Keratinocyte (primary cell): Measurements from ENCODE around the gene LTV1. TPM values are rescaled to one million over a fixed set of nuclear protein-coding genes. Genes with fewer than 3 reads are reported as not detected.
"Not testable (repeated sequence)": the region's sequence is repeated elsewhere in the genome, so short reads cannot be mapped to it uniquely, and the experiment has no call there.

ENCODE experiments used
- DNase-seq: peaks from one replicate; pipeline ENCODE4 v3.0.0-alpha.2; 2011; ENCODE audit warnings: low read depth, missing footprints, low spot score
- FAIRE-seq: peaks from 2 replicates; lab custom pipeline; 2011; peaks lifted over from hg19 to GRCh38; lab: Jason Lieb, UNC
- H2AFZ ChIP-seq: 2 replicates; pipeline ENCODE4 v1.6.0; 2012; ENCODE audit warnings: low read length, control low read depth, inconsistent platforms; ENCODE audit not compliant: control insufficient read depth
- H3K27ac ChIP-seq: 2 replicates; pipeline ENCODE4 v1.5.1; 2011; ENCODE audit warnings: low read length; ENCODE audit not compliant: control insufficient read depth, insufficient read depth
- H3K27me3 ChIP-seq: 3 replicates; pipeline ENCODE4 v1.6.0; 2011; ENCODE audit warnings: low read length; ENCODE audit not compliant: control insufficient read depth, insufficient read depth; ENCODE audit errors: extremely low read depth
- H3K36me3 ChIP-seq, 2 experiments: 2 replicates in 1 of 2; 3 replicates in 1 of 2; pipeline ENCODE4 v1.5.1; 2011; ENCODE audit warnings: low read length in 2 of 2, mild to moderate bottlenecking in 1 of 2; ENCODE audit not compliant: control insufficient read depth in 2 of 2, insufficient read depth in 2 of 2; ENCODE audit errors: extremely low read depth in 1 of 2
- H3K4me1 ChIP-seq: 3 replicates; pipeline ENCODE4 v1.5.1; 2011; ENCODE audit warnings: low read length; ENCODE audit not compliant: control insufficient read depth, insufficient read depth; ENCODE audit errors: extremely low read depth
- H3K4me2 ChIP-seq: 3 replicates; pipeline ENCODE4 v1.6.0; 2011; ENCODE audit warnings: low read depth, low read length; ENCODE audit not compliant: control insufficient read depth, insufficient read depth; ENCODE audit errors: extremely low read depth
- H3K4me3 ChIP-seq, 3 experiments: fragments of 200-600 bp in 1 of 3; sonication (generic) in 1 of 3; 2 replicates in 2 of 3; 3 replicates in 1 of 3; pipeline ENCODE4 v1.5.1; 2011 to 2016; ENCODE audit warnings: low read length in 3 of 3, mild to moderate bottlenecking in 3 of 3, control low read depth in 2 of 3, inconsistent platforms in 1 of 3, low read depth in 1 of 3, mixed read lengths in 1 of 3, mixed run types in 1 of 3, moderate library complexity in 1 of 3; ENCODE audit not compliant: control insufficient read depth in 2 of 3, insufficient read depth in 2 of 3; ENCODE audit errors: extremely low read depth in 1 of 3
- H3K79me2 ChIP-seq: 2 replicates; pipeline ENCODE4 v1.6.0; 2012; ENCODE audit warnings: low read length; ENCODE audit not compliant: control insufficient read depth, insufficient read depth
- H3K9ac ChIP-seq: 3 replicates; pipeline ENCODE4 v1.6.0; 2011; ENCODE audit warnings: low read length; ENCODE audit not compliant: control insufficient read depth, insufficient read depth; ENCODE audit errors: extremely low read depth
- H3K9me1 ChIP-seq: 3 replicates; pipeline ENCODE4 v1.6.0; 2011; ENCODE audit warnings: low read length; ENCODE audit not compliant: control insufficient read depth, insufficient read depth; ENCODE audit errors: extremely low read depth
- H3K9me3 ChIP-seq: 2 replicates; pipeline ENCODE4 v1.5.1; 2012; ENCODE audit warnings: low read depth, low read length; ENCODE audit not compliant: control insufficient read depth
- H4K20me1 ChIP-seq: 3 replicates; pipeline ENCODE4 v1.6.0; 2011; ENCODE audit warnings: low read length; ENCODE audit not compliant: control insufficient read depth, insufficient read depth; ENCODE audit errors: extremely low read depth
- EZH2 ChIP-seq: IDR thresholded peaks from one replicate; pipeline ENCODE4 v1.6.1; 2012; ENCODE audit warnings: inconsistent platforms, mild to moderate bottlenecking, low read length, moderate library complexity
- dilution Hi-C: fragments of 300-500 bp; cut with MboI; formaldehyde crosslinking; loops from one replicate; pipeline ENCODE4 v1.7.0; 2020; ENCODE audit warnings: low sequenced_read_pairs; ENCODE audit not compliant: extremely low pct_ligation_motif_present
- polyA plus RNA-seq, 5 experiments: library from polyadenylated mRNA; depleted of rRNA in 3 of 5; stranded (reverse) in 3 of 5; stranded (forward) in 1 of 5; unstranded in 1 of 5; fragments of >200 nt; gene quantifications; 1 replicate in 1 of 5; 2 replicates in 3 of 5; 3 replicates in 1 of 5; pipeline versions ENCODE4 v1.2.1 to v1.2.3, GENCODE V29; 2011 to 2012; ENCODE audit warnings: missing spikeins in 2 of 5, low read depth in 1 of 5, low replicate concordance in 1 of 5
- TF ChIP-seq, protein P1 (sequence below), 3 experiments: IDR thresholded peaks in 1 of 3; conservative IDR thresholded peaks in 1 of 3; optimal IDR thresholded peaks in 1 of 3; 2 replicates in 2 of 3; 3 replicates in 1 of 3; pipeline versions ENCODE3 to v1.5.1; 2011; ENCODE audit warnings: low read length in 3 of 3, mild to moderate bottlenecking in 3 of 3, moderate library complexity in 2 of 3, control low read depth in 1 of 3, inconsistent platforms in 1 of 3; ENCODE audit not compliant: insufficient read depth in 2 of 3; ENCODE audit errors: extremely low read depth in 1 of 3

LTV1 gene
- polyA plus RNA-seq, 1 donor (not counting 4 experiments of a cell fraction or from before 2014, with no cell fraction given), result 35.2 TPM

DNA sequence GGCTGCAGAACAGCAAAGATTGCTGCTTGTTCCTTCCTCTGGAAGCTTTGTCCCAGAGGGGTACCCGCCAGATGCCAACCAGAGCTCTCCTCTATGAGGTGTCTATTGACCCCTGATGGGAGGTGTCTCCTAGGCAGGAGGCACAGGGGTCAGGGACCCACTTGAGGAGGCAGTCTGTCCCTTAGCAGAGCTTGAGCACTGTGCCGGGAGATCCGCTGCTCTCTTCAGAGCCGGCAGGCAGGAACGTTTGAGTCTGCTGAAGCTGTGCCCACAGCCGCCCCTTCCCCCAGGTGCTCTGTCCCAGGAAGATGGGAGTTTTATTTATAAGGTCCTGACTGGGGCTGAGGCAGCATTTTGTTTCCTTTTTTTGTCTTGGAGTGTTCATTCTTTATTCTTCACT, 13.6 kb downstream of the LTV1 start:
- dilution Hi-C loops, H3K9ac ChIP-seq, H3K9me1 ChIP-seq, H3K4me1 ChIP-seq, H4K20me1 ChIP-seq, DNase-seq, H2AFZ ChIP-seq, H3K27ac ChIP-seq, H3K4me2 ChIP-seq, FAIRE-seq, H3K27me3 ChIP-seq, H3K9me3 ChIP-seq, H3K4me3 ChIP-seq: not testable (repeated sequence)
- H3K36me3 ChIP-seq, result peaks cover 24 to 32% of the 10 kb centered on the region in 2 experiments
- peaks cover 22% of the 10 kb centered on the region for H3K79me2 ChIP-seq

DNA sequence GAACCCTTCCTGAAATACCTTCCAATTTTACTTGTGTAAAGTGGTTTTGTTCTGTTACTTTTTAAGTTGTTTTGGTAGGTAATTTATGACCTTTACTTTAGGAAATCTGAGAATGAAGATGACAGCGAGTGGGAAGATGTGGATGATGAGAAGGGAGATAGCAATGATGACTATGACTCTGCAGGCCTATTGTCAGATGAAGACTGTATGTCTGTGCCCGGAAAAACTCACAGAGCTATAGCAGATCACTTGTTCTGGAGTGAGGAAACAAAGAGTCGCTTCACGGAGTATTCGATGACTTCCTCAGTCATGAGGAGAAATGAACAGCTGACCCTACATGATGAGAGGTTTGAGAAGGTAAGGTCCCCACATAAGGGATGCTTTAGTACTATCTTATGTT, 14.5 kb downstream of the LTV1 start:
- no peak overlapping the region for H3K4me3 ChIP-seq
- H3K79me2 ChIP-seq, result peaks cover 15% of the 10 kb centered on the region
- H3K27me3 ChIP-seq, result no peaks in the 10 kb centered on the region
- H4K20me1 ChIP-seq, result no peaks in the 10 kb centered on the region
- no peak overlapping the region for H2AFZ ChIP-seq
- no peak overlapping the region for H3K4me2 ChIP-seq
- TF ChIP-seq EZH2, result no peak
- TF ChIP-seq, protein P1, sequence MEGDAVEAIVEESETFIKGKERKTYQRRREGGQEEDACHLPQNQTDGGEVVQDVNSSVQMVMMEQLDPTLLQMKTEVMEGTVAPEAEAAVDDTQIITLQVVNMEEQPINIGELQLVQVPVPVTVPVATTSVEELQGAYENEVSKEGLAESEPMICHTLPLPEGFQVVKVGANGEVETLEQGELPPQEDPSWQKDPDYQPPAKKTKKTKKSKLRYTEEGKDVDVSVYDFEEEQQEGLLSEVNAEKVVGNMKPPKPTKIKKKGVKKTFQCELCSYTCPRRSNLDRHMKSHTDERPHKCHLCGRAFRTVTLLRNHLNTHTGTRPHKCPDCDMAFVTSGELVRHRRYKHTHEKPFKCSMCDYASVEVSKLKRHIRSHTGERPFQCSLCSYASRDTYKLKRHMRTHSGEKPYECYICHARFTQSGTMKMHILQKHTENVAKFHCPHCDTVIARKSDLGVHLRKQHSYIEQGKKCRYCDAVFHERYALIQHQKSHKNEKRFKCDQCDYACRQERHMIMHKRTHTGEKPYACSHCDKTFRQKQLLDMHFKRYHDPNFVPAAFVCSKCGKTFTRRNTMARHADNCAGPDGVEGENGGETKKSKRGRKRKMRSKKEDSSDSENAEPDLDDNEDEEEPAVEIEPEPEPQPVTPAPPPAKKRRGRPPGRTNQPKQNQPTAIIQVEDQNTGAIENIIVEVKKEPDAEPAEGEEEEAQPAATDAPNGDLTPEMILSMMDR (optimal IDR thresholded peaks at IDR 0.05 in 1 of 3, IDR thresholded peaks at IDR 0.05 in 1 of 3, conservative IDR thresholded peaks at IDR 0.05 in 1 of 3; ENCODE audit: extremely low read depth in 1 of 3, insufficient read depth in 2 of 3, low read length in 3 of 3), result no peak
- H3K4me1 ChIP-seq, result no peaks in the 10 kb centered on the region
- FAIRE-seq (no peak), DNase-seq (no peak)
- dilution Hi-C loops, result no loop called here
- no peaks in the 10 kb centered on the region for H3K9me1 ChIP-seq
- H3K9me3 ChIP-seq, result no peaks in the 10 kb centered on the region
- no peak overlapping the region for H3K9ac ChIP-seq
- H3K27ac ChIP-seq, result no peak overlapping the region
- H3K36me3 ChIP-seq, result peaks cover 24 to 34% of the 10 kb centered on the region in 2 experiments
